IMR-90 (cell line): ENCODE data around the gene FSTL1. TPM values are rescaled to one million over a fixed set of nuclear protein-coding genes. Genes with fewer than 3 reads are reported as not detected.
A peak's percentile ranks its signal among the peaks of the same experiment; 100 is the strongest.

Experiments used
- ATAC-seq: fragments of 200-7000 bp; cut with Tn5 transposase; 2 replicates; pipeline ENCODE4 v1.9.1; 2020; ENCODE audit warnings: low read depth, mild to moderate bottlenecking, moderate library complexity
- BruUV-seq: library from RNA; stranded (reverse); fragments of 400-500 nt; replicated peaks from 2 replicates; lab custom pipeline; 2021; lab: Mats Ljungman, UMichigan
- CTCF ChIA-PET: fragments of 300-600 bp; formaldehyde crosslinking; extraction: SDS; loops from one replicate; lab custom pipeline; 2021; ENCODE audit warnings: antibody characterized with exemption; lab: Yijun Ruan, JAX
- POLR2A ChIA-PET: fragments of 300-600 bp; sonication (Branson Sonifier 250); formaldehyde crosslinking; loops from one replicate; lab custom pipeline; 2022; ENCODE audit warnings: antibody characterized with exemption; ENCODE audit not compliant: unreplicated experiment; lab: Charles Lee
- DNase-seq: peaks from one replicate; pipeline ENCODE4 v3.0.0; 2013
- H2AFZ ChIP-seq: replicated peaks from 2 replicates; pipeline ENCODE3; 2013; ENCODE audit warnings: low read length, mild to moderate bottlenecking; ENCODE audit not compliant: poor library complexity
- H2AK5ac ChIP-seq: 2 replicates; pipeline ENCODE4 v1.6.1; 2013; ENCODE audit warnings: low read depth, low read length, inconsistent platforms
- H2AK9ac ChIP-seq: replicated peaks from 2 replicates; pipeline ENCODE3; 2013; ENCODE audit warnings: mild to moderate bottlenecking, low read depth, low read length, moderate library complexity; ENCODE audit not compliant: poor library complexity
- H2BK120ac ChIP-seq: 2 replicates; pipeline ENCODE4 v1.6.1; 2013; ENCODE audit warnings: low read depth, low read length, inconsistent platforms
- H2BK15ac ChIP-seq: 3 replicates; pipeline ENCODE4 v1.6.1; 2013; ENCODE audit warnings: low read depth, low read length, inconsistent platforms
- H2BK20ac ChIP-seq: 2 replicates; pipeline ENCODE4 v1.6.1; 2013; ENCODE audit warnings: low read depth, mild to moderate bottlenecking, inconsistent platforms, low read length, moderate library complexity
- H2BK5ac ChIP-seq: 2 replicates; pipeline ENCODE4 v1.6.1; 2013; ENCODE audit warnings: mild to moderate bottlenecking, low read depth, low read length, inconsistent platforms; ENCODE audit not compliant: poor library complexity, severe bottlenecking
- H3K14ac ChIP-seq: replicated peaks from 2 replicates; pipeline ENCODE4 v1.6.1; 2013; ENCODE audit warnings: low read depth, low read length, inconsistent platforms
- H3K18ac ChIP-seq: 2 replicates; pipeline ENCODE4 v1.6.1; 2013; ENCODE audit warnings: low read depth, low read length, control low read depth
- H3K23ac ChIP-seq: 2 replicates; pipeline ENCODE4 v1.6.1; 2013; ENCODE audit warnings: low read depth, low read length, inconsistent platforms
- H3K27ac ChIP-seq: 2 replicates; pipeline ENCODE4 v1.5.1; 2013; ENCODE audit warnings: mild to moderate bottlenecking, control low read depth, low read length; ENCODE audit not compliant: insufficient read depth
- H3K27me3 ChIP-seq: 2 replicates; pipeline ENCODE4 v1.6.1; 2013; ENCODE audit warnings: low read length; ENCODE audit not compliant: control insufficient read depth, insufficient read depth
- H3K36me3 ChIP-seq: 2 replicates; pipeline ENCODE4 v1.6.1; 2013; ENCODE audit warnings: low read length, mixed read lengths; ENCODE audit not compliant: control insufficient read depth, insufficient read depth
- H3K4ac ChIP-seq: 2 replicates; pipeline ENCODE4 v1.6.1; 2013; ENCODE audit warnings: low read depth, low read length, inconsistent platforms
- H3K4me1 ChIP-seq: 2 replicates; pipeline ENCODE4 v1.6.1; 2013; ENCODE audit warnings: low read length, mixed read lengths; ENCODE audit not compliant: control insufficient read depth, insufficient read depth
- H3K4me2 ChIP-seq: 2 replicates; pipeline ENCODE4 v1.6.1; 2013; ENCODE audit warnings: low read depth, mild to moderate bottlenecking, control low read depth, low read length, moderate library complexity
- H3K4me3 ChIP-seq: 2 replicates; pipeline ENCODE4 v1.5.1; 2013; ENCODE audit warnings: low read depth, mild to moderate bottlenecking, control low read depth, low read length, moderate library complexity; ENCODE audit not compliant: insufficient read depth
- H3K56ac ChIP-seq: 2 replicates; pipeline ENCODE4 v1.6.1; 2013; ENCODE audit warnings: low read length, inconsistent platforms; ENCODE audit not compliant: insufficient read depth; ENCODE audit errors: extremely low read depth
- H3K79me1 ChIP-seq, 2 experiments: 2 replicates each; pipeline ENCODE4 v1.6.1; 2013; ENCODE audit warnings: low read length in 2 of 2, inconsistent platforms in 1 of 2, low read depth in 1 of 2
- H3K9ac ChIP-seq: 2 replicates; pipeline ENCODE4 v1.6.1; 2013; ENCODE audit warnings: low read depth, low read length, control low read depth
- H3K9me1 ChIP-seq: 2 replicates; pipeline ENCODE4 v1.6.1; 2013; ENCODE audit warnings: low read length, inconsistent platforms; ENCODE audit not compliant: insufficient read depth
- H3K9me3 ChIP-seq: 2 replicates; pipeline ENCODE4 v1.6.1; 2013; ENCODE audit warnings: low read length; ENCODE audit not compliant: control insufficient read depth, insufficient read depth
- H4K20me1 ChIP-seq: 2 replicates; pipeline ENCODE4 v1.6.1; 2013; ENCODE audit warnings: low read length, inconsistent platforms; ENCODE audit not compliant: insufficient read depth
- H4K5ac ChIP-seq: 2 replicates; pipeline ENCODE4 v1.6.1; 2013; ENCODE audit warnings: mild to moderate bottlenecking, low read depth, low read length, control low read depth
- H4K8ac ChIP-seq, 2 experiments: 2 replicates each; pipeline ENCODE4 v1.6.1; 2013; ENCODE audit warnings: low read depth in 2 of 2, low read length in 2 of 2, control low read depth in 1 of 2, inconsistent platforms in 1 of 2
- H4K91ac ChIP-seq: 2 replicates; pipeline ENCODE4 v1.6.1; 2013; ENCODE audit warnings: low read depth, low read length, inconsistent platforms; ENCODE audit not compliant: insufficient read depth
- BHLHE40 ChIP-seq: fragments of 150-350 bp; IDR thresholded peaks from 2 replicates; pipeline ENCODE4 v1.6.1; 2016; ENCODE audit warnings: mild to moderate bottlenecking, low read depth, low read length
- CEBPB ChIP-seq: IDR thresholded peaks from 2 replicates; pipeline ENCODE4 v1.6.1; 2012; ENCODE audit warnings: low read depth, low read length, improper control_type of control experiment
- CHD1 ChIP-seq: IDR thresholded peaks from 2 replicates; pipeline ENCODE4 v1.6.1; 2012; ENCODE audit warnings: low read depth, low read length, improper control_type of control experiment
- MAFK ChIP-seq: IDR thresholded peaks from 2 replicates; pipeline ENCODE4 v1.6.1; 2012; ENCODE audit warnings: low read depth, low read length, improper control_type of control experiment
- MAZ ChIP-seq: IDR thresholded peaks from 2 replicates; pipeline ENCODE4 v1.6.1; 2012; ENCODE audit warnings: low read depth, mild to moderate bottlenecking, low read length, improper control_type of control experiment, moderate library complexity, borderline replicate concordance
- MXI1 ChIP-seq: IDR thresholded peaks from 2 replicates; pipeline ENCODE4 v1.6.1; 2012; ENCODE audit warnings: low read depth, mild to moderate bottlenecking, low read length, moderate library complexity, borderline replicate concordance
- NFE2L2 ChIP-seq: fragments of 150-350 bp; IDR thresholded peaks from 2 replicates; pipeline ENCODE4 v1.6.1; 2016; ENCODE audit warnings: low read depth, mild to moderate bottlenecking, low read length
- POLR2A ChIP-seq: IDR thresholded peaks from 2 replicates; pipeline ENCODE4 v1.6.1; 2012; ENCODE audit warnings: mild to moderate bottlenecking, low read depth, low read length
- RAD21 ChIP-seq: IDR thresholded peaks from 2 replicates; pipeline ENCODE4 v1.6.1; 2012; ENCODE audit warnings: low read length, improper control_type of control experiment
- RCOR1 ChIP-seq: IDR thresholded peaks from 2 replicates; pipeline ENCODE4 v1.6.1; 2012; ENCODE audit warnings: mild to moderate bottlenecking, low read length, improper control_type of control experiment; ENCODE audit not compliant: insufficient replicate concordance
- RFX5 ChIP-seq: IDR thresholded peaks from 2 replicates; pipeline ENCODE4 v1.8.0; 2012; ENCODE audit warnings: low read depth, mild to moderate bottlenecking, low read length, moderate library complexity
- SMC3 ChIP-seq: fragments of 150-350 bp; IDR thresholded peaks from 2 replicates; pipeline ENCODE4 v1.6.1; 2016; ENCODE audit warnings: low read depth, mild to moderate bottlenecking, antibody characterized with exemption, low read length, moderate library complexity
- WGBS, 2 experiments: methylation state at CpG; one replicate each; pipeline versions ENCODE4 v1.1.5 to v1.1.7; 2013; ENCODE audit warnings: missing lambda C conversion rate in 2 of 2; ENCODE audit not compliant: insufficient read length in 1 of 2; ENCODE audit errors: extremely low coverage in 2 of 2; 5-methylcytosine and 5-hydroxymethylcytosine counted together
- dilution Hi-C: fragments of 300-500 bp; cut with HindIII; formaldehyde crosslinking; loops from one replicate; pipeline ENCODE4 v1.14.3; 2018; ENCODE audit warnings: low sequenced_read_pairs; ENCODE audit not compliant: unreplicated experiment
- in situ Hi-C: fragments of 300-500 bp; cut with MboI; formaldehyde crosslinking; loops from 3 replicates; pipeline ENCODE4 v1.14.3; 2019; ENCODE audit warnings: low sequenced_read_pairs, inconsistent platforms, mixed read lengths
- intact Hi-C: fragments of 100-400 bp; cut with micrococcal nuclease; formaldehyde crosslinking; loops from 2 replicates; pipeline ENCODE4 v1.10.0; 2022
- polyA plus RNA-seq, 3 experiments: library from polyadenylated mRNA; depleted of rRNA; stranded (reverse); fragments of >200 nt; gene quantifications; 2 replicates each; pipeline ENCODE4 v1.2.3, GENCODE V29; 2012; ENCODE audit warnings: low replicate concordance in 1 of 3
- total RNA-seq: library from RNA; depleted of rRNA; stranded (reverse); fragments of >200 nt; gene quantifications from 2 replicates; pipeline ENCODE4 v1.2.3, GENCODE V29; 2012
- TF ChIP-seq, protein P1 (sequence below): fragments of 150-350 bp; IDR thresholded peaks from 2 replicates; pipeline ENCODE4 v1.6.1; 2016; ENCODE audit warnings: low read depth, mild to moderate bottlenecking, low read length, moderate library complexity, borderline replicate concordance
- TF ChIP-seq, protein P2 (sequence below): fragments of 150-350 bp; IDR thresholded peaks from 2 replicates; pipeline ENCODE4 v1.6.1; 2017; ENCODE audit warnings: mild to moderate bottlenecking, antibody characterized with exemption, low read length, low read depth
- TF ChIP-seq, protein P3 (sequence below): conservative IDR thresholded peaks from 2 replicates; pipeline ENCODE4 v1.5.1; 2012; ENCODE audit warnings: mild to moderate bottlenecking, low read depth, low read length, improper control_type of control experiment

Gene FSTL1
- total and polyA plus RNA-seq, 2 of the 4 experiments (the other 2 are of a cell fraction), result 864 to 1,642 TPM

DNA sequence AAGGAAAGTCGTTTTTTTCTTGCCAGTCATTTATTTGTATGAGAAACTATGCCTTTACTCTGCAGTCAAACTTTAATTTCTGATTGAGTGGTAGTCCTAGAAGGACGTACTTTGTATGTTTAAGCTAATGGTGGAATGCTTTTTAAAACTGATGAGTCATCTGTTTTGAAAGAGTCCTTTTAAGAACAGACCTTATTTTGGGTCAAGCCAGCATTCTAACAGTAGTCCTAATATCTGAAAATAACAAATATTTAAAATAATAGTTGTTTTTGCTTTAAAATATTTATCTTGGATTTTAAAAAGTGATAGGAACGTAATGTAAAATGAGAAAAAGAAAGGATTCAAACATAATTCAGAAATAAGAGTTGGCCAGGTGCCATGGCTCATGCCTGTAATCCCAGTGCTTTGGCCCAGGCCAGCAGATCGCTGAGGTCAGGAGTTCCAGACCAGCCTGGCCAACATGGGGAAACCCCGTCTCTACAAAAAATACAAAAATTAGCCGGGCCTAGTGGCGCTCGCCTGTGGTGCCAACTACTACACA is 100.3 kb downstream of the FSTL1 start:
- Histone ChIP-seq H2BK20ac (peak overlapping the region; percentile 18; the same call in 1 of the 2 replicates), H3K36me3 (no peaks in the 10 kb centered on the region), H4K91ac (no peak overlapping the region), H3K4me1 (peaks cover 5% of the 10 kb centered on the region), H3K23ac (no peak overlapping the region), H3K18ac (no peak overlapping the region), H3K9me3 (no peaks in the 10 kb centered on the region), H2BK15ac (no peak overlapping the region), H4K20me1 (peaks cover 14% of the 10 kb centered on the region; the same call in 1 of the 2 replicates), H3K27me3 (peaks cover 7% of the 10 kb centered on the region; the same call in 1 of the 2 replicates), H2BK120ac (no peak overlapping the region), H3K79me1 (peaks cover 5 to 34% of the 10 kb centered on the region in 2 experiments; a peak in 3 of 4 replicates), H3K4me3 (no peak overlapping the region), H4K8ac (no peak overlapping the region), H2AK5ac (no peak overlapping the region), H4K5ac (no peak overlapping the region), H3K9ac (no peak overlapping the region), H2AK9ac (no peak overlapping the region), H3K9me1 (peaks cover 2% of the 10 kb centered on the region; the same call in 1 of the 2 replicates), H3K4me2 (peak overlapping the region; percentile 57), H2AFZ (no peak overlapping the region), H3K4ac (peak overlapping the region; percentile 39; the same call in 1 of the 2 replicates), H3K14ac (no peak overlapping the region), H3K56ac (no peak overlapping the region), H2BK5ac (no peak overlapping the region), H3K27ac (peak overlapping the region; percentile 48; the same call in 1 of the 2 replicates)
- ATAC-seq (no peak; the same call in 1 of the 2 replicates), DNase-seq (peak; percentile 84)
- no TSS peak for BruUV-seq
- CTCF ChIA-PET, result interaction anchor here (0.6 kb wide), 1 partner anchor 1458 kb away, joined by 4 read pairs; no protein-coding TSS in a partner anchor
- intact Hi-C loops, result no loop called here
- in situ Hi-C loops, result no loop called here
- 57% methylated on average over 1 of the region's 8 CpGs; no CpG with 5 or more reads in 1 of the 2 experiments for WGBS, 2 experiments
- POLR2A ChIA-PET, result interaction anchor here (0.5 to 0.6 kb wide), 3 partner anchors 60 to 442 kb away, joined by 3 to 5 read pairs (median 4); no protein-coding TSS in a partner anchor
- dilution Hi-C loops, result no loop called here
- TF ChIP-seq RCOR1 (no peak), RAD21 (no peak), NFE2L2 (peak; percentile 95), CEBPB (no peak), MAFK (peak; percentile 100), MXI1 (no peak), SMC3 (no peak), BHLHE40 (no peak), POLR2A (no peak), MAZ (no peak), CHD1 (no peak), RFX5 (no peak)
- TF ChIP-seq, protein P1, sequence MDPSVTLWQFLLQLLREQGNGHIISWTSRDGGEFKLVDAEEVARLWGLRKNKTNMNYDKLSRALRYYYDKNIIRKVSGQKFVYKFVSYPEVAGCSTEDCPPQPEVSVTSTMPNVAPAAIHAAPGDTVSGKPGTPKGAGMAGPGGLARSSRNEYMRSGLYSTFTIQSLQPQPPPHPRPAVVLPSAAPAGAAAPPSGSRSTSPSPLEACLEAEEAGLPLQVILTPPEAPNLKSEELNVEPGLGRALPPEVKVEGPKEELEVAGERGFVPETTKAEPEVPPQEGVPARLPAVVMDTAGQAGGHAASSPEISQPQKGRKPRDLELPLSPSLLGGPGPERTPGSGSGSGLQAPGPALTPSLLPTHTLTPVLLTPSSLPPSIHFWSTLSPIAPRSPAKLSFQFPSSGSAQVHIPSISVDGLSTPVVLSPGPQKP, result no peak
- TF ChIP-seq, protein P2, sequence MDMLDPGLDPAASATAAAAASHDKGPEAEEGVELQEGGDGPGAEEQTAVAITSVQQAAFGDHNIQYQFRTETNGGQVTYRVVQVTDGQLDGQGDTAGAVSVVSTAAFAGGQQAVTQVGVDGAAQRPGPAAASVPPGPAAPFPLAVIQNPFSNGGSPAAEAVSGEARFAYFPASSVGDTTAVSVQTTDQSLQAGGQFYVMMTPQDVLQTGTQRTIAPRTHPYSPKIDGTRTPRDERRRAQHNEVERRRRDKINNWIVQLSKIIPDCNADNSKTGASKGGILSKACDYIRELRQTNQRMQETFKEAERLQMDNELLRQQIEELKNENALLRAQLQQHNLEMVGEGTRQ, result no peak
- TF ChIP-seq, protein P3, sequence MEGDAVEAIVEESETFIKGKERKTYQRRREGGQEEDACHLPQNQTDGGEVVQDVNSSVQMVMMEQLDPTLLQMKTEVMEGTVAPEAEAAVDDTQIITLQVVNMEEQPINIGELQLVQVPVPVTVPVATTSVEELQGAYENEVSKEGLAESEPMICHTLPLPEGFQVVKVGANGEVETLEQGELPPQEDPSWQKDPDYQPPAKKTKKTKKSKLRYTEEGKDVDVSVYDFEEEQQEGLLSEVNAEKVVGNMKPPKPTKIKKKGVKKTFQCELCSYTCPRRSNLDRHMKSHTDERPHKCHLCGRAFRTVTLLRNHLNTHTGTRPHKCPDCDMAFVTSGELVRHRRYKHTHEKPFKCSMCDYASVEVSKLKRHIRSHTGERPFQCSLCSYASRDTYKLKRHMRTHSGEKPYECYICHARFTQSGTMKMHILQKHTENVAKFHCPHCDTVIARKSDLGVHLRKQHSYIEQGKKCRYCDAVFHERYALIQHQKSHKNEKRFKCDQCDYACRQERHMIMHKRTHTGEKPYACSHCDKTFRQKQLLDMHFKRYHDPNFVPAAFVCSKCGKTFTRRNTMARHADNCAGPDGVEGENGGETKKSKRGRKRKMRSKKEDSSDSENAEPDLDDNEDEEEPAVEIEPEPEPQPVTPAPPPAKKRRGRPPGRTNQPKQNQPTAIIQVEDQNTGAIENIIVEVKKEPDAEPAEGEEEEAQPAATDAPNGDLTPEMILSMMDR, result no peak
